ENCODE data around the gene H1-8.

GRCh38 chr3:129536374-129536667, 6.7 kb upstream of the H1-8 start:
- TF ChIP-seq POLR2A (IDR thresholded peaks at IDR 0.05; ENCODE audit: low read length): no peak
- TF ChIP-seq GATA1 (IDR thresholded peaks at IDR 0.05; ENCODE audit: low read depth, low read length): no peak
